ENCODE measurements around the gene OR8S1. TPM values are rescaled to one million over a fixed set of nuclear protein-coding genes. Genes with fewer than 3 reads are reported as not detected.

The OR8S1 gene
- polyA plus RNA-seq, 1 donor (not counting 4 experiments of a cell fraction or from before 2014, with no cell fraction given): not detected

DNA sequence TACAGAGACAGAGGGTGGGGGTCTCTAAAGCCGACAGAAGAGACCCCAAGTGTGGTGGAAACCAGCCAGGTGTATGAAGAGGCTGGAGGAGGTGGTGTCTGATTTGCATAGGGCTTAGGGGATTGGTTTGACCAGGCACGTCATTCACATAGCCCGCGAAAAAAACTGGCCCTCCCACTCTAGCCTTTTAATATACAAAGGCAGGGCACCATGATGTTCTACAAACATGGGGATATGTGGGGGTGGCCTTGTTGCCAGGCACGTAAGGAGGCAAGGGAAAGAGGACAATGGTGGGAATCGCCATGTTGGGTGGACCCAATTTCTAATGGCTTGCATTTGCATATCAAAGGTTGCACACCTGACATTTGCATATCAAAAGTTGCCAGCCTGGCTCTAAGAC lies 31.2 kb downstream of the OR8S1 start:
- TF ChIP-seq, protein P1, sequence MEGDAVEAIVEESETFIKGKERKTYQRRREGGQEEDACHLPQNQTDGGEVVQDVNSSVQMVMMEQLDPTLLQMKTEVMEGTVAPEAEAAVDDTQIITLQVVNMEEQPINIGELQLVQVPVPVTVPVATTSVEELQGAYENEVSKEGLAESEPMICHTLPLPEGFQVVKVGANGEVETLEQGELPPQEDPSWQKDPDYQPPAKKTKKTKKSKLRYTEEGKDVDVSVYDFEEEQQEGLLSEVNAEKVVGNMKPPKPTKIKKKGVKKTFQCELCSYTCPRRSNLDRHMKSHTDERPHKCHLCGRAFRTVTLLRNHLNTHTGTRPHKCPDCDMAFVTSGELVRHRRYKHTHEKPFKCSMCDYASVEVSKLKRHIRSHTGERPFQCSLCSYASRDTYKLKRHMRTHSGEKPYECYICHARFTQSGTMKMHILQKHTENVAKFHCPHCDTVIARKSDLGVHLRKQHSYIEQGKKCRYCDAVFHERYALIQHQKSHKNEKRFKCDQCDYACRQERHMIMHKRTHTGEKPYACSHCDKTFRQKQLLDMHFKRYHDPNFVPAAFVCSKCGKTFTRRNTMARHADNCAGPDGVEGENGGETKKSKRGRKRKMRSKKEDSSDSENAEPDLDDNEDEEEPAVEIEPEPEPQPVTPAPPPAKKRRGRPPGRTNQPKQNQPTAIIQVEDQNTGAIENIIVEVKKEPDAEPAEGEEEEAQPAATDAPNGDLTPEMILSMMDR (optimal IDR thresholded peaks at IDR 0.05 in 1 of 3, IDR thresholded peaks at IDR 0.05 in 1 of 3, conservative IDR thresholded peaks at IDR 0.05 in 1 of 3; ENCODE audit: extremely low read depth in 1 of 3, insufficient read depth in 2 of 3, low read length in 3 of 3): no peak
- TF ChIP-seq EZH2 (IDR thresholded peaks at IDR 0.05; ENCODE audit: low read length): no peak
- no peaks in the 10 kb centered on the region for H3K79me2 ChIP-seq (ENCODE audit: control insufficient read depth, insufficient read depth, low read length)
- H3K9me3 ChIP-seq (ENCODE audit: control insufficient read depth, low read depth, low read length): no peaks in the 10 kb centered on the region
- H3K36me3 ChIP-seq (ENCODE audit: control insufficient read depth in 2 of 2, extremely low read depth in 1 of 2, insufficient read depth in 2 of 2, low read length in 2 of 2): no peaks in the 10 kb centered on the region
- no peak overlapping the region for H3K4me3 ChIP-seq (ENCODE audit: control insufficient read depth in 2 of 3, extremely low read depth in 1 of 3, insufficient read depth in 2 of 3, low read depth in 1 of 3, low read length in 3 of 3)
- dilution Hi-C loops (cut with MboI; ENCODE audit: extremely low pct_ligation_motif_present, low sequenced_read_pairs): no loop called here
- FAIRE-seq: no peak
- DNase-seq (ENCODE audit: low read depth, low spot score): no peak
- no peaks in the 10 kb centered on the region for H3K4me1 ChIP-seq (ENCODE audit: control insufficient read depth, extremely low read depth, insufficient read depth, low read length)
- H4K20me1 ChIP-seq (ENCODE audit: control insufficient read depth, extremely low read depth, insufficient read depth, low read length): no peaks in the 10 kb centered on the region
- H3K27ac ChIP-seq (ENCODE audit: control insufficient read depth, insufficient read depth, low read length): no peak overlapping the region
- no peak overlapping the region for H3K9ac ChIP-seq (ENCODE audit: control insufficient read depth, extremely low read depth, insufficient read depth, low read length)
- H3K27me3 ChIP-seq (ENCODE audit: control insufficient read depth, extremely low read depth, insufficient read depth, low read length): peaks cover 11% of the 10 kb centered on the region
- H3K9me1 ChIP-seq (ENCODE audit: control insufficient read depth, extremely low read depth, insufficient read depth, low read length): no peaks in the 10 kb centered on the region
- no peak overlapping the region for H2AFZ ChIP-seq (ENCODE audit: control insufficient read depth, low read length)
- H3K4me2 ChIP-seq (ENCODE audit: control insufficient read depth, extremely low read depth, insufficient read depth, low read depth, low read length): no peak overlapping the region

DNA sequence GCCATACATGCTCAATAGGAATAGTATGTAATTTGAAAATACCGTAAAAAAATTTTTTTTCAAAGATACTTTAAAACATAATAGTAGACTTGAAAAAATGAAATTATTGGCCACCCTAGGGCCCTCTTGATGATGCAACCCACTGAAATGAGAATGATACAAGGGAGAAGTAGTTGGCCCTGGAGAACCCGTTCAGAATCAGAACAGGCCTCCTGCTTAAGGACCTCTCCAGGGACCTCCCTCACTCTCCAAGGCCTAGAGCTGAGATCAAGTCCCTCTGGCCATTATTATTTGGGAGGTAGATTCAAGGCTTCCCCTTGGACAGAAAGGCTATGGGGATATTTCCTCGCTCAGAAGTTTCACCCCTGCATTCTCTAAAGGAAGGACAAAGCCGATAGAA lies 32.5 kb downstream of the OR8S1 start:
- dilution Hi-C loops (cut with MboI; ENCODE audit: extremely low pct_ligation_motif_present, low sequenced_read_pairs): no loop called here
- FAIRE-seq: no peak
- Histone ChIP-seq H3K9ac (ENCODE audit: control insufficient read depth, extremely low read depth, insufficient read depth, low read length) (no peak overlapping the region), H3K4me1 (ENCODE audit: control insufficient read depth, extremely low read depth, insufficient read depth, low read length) (no peaks in the 10 kb centered on the region), H3K9me3 (ENCODE audit: control insufficient read depth, low read depth, low read length) (no peaks in the 10 kb centered on the region), H3K9me1 (ENCODE audit: control insufficient read depth, extremely low read depth, insufficient read depth, low read length) (no peaks in the 10 kb centered on the region), H3K4me3 (ENCODE audit: control insufficient read depth in 2 of 3, extremely low read depth in 1 of 3, insufficient read depth in 2 of 3, low read depth in 1 of 3, low read length in 3 of 3) (no peak overlapping the region), H3K27me3 (ENCODE audit: control insufficient read depth, extremely low read depth, insufficient read depth, low read length) (peaks cover 13% of the 10 kb centered on the region), H3K36me3 (ENCODE audit: control insufficient read depth in 2 of 2, extremely low read depth in 1 of 2, insufficient read depth in 2 of 2, low read length in 2 of 2) (no peaks in the 10 kb centered on the region), H2AFZ (ENCODE audit: control insufficient read depth, low read length) (no peak overlapping the region), H4K20me1 (ENCODE audit: control insufficient read depth, extremely low read depth, insufficient read depth, low read length) (no peaks in the 10 kb centered on the region), H3K4me2 (ENCODE audit: control insufficient read depth, extremely low read depth, insufficient read depth, low read depth, low read length) (no peak overlapping the region), H3K27ac (ENCODE audit: control insufficient read depth, insufficient read depth, low read length) (no peak overlapping the region), H3K79me2 (ENCODE audit: control insufficient read depth, insufficient read depth, low read length) (no peaks in the 10 kb centered on the region)
- no peak for DNase-seq (ENCODE audit: low read depth, low spot score)
- TF ChIP-seq, protein P1 (optimal IDR thresholded peaks at IDR 0.05 in 1 of 3, IDR thresholded peaks at IDR 0.05 in 1 of 3, conservative IDR thresholded peaks at IDR 0.05 in 1 of 3; ENCODE audit: extremely low read depth in 1 of 3, insufficient read depth in 2 of 3, low read length in 3 of 3): no peak
- TF ChIP-seq EZH2 (IDR thresholded peaks at IDR 0.05; ENCODE audit: low read length): no peak
